ENCODE measurements around the gene CD81.

The CD81 gene

GRCh38 chr11:2415171-2415570, 38.1 kb downstream of the CD81 start:
- no peak overlapping the region for H3K27ac ChIP-seq
- H3K4me3 ChIP-seq = no peak overlapping the region

DNA sequence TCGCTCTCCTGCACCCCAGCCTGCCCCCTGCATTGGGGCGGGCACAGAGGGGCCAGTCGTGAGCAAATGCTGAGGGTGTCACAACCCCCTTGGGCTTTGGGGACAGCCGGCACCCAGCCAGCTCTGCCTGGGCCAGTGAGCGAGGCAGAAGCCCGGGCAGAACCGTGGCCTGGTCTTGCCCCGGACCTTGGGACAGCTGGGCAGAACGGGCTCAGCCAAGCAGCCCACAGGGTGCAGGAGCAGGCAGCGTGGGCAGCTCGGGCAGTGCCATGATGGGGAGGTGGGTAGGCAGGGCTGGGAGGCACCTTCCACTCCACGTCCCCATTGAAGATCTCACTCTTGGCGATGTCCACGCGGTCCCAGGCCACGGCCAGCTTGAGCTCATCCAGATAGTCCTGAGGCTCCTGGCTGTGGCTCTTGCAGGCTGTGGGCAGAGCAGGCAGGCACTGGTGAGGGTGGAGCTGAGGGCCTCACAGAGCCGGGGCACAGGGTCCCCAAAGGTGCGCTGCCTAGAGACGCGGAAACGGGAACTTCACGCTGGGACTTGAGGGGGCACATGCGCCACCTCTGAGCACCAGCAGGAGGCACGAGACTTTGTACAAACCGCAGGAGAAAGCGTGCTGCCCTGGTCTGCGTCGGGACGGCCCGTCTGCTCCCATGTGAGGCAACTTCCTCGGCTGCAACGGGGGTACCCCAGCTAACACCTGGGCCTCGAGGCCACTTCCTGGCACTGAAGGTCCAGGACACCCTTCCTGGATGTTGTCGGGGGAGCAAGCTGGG, 38.7 kb downstream of the CD81 start:
- Histone ChIP-seq H3K27ac (no peak overlapping the region), H3K4me3 (no peak overlapping the region)

DNA sequence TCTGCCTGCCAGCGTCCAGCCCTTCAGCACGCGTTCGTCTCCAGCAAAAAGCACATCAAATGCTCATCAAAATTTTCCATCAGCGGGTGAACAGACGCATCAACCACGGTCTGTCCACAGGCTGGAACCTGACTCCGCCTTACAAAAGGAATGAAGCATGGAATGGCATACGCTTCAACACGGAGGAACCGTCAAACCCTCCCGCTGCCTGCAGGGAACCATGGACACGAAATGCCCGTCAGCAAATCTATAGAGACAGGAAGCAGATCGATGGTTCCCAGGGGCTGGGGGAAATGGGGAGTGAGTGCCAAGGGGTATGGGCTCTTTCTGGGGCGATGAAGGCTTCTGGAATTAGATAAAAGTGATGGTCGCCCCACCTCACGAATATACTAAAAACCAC, 39.7 kb downstream of the CD81 start:
- Histone ChIP-seq H3K4me3 (no peak overlapping the region), H3K27ac (no peak overlapping the region)

GRCh38 chr11:2417856-2418692, 41.0 kb downstream of the CD81 start:
- H3K4me3 ChIP-seq = no peak overlapping the region
- no peak overlapping the region for H3K27ac ChIP-seq

- H3K4me3 ChIP-seq = no peak overlapping the region
- H3K27ac ChIP-seq = no peak overlapping the region
Measured at GRCh38 chr11:2418693-2419360, 41.7 kb downstream of the CD81 start.

DNA sequence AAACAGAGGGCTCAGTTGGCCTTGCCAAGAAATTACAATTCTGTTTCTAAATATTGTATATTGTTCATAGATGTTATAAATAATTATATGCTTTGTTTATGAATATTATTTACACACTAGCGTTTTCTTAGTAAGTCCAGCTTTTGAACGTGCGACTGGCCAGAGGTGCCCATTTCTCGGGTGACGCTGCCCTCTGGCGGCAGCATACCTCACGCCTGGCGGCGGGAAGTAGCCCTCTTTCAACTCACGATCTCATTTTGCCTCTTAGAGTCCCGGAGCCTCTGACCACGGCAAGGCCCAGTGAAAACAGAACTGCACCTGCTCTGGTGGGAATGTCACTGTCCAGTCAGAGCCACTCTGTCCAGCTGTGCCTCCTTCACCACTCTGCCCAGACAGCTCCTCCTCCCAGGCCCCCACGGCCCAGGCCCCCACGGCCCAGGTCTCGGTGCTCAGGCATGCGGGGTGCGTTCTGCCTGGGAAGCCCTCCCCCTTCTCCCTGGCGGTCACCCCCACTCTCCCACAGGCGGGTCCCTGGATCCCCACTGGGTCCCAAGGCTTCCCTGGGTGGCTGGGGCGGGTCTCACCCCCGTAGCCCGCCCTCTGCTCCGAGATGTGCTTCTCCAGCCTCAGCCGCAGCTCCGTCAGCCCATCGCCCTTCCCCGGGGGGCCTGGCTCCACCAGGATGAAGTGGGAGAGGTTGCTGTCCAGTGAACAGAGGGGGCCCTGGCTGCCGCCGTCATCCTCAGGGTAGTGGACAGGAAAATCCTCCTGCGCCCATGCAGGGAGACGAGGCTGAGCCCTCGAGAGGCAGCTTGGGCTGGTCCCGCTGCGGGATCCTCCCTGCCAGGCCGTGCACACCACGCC, 42.8 kb downstream of the CD81 start:
- Histone ChIP-seq H3K4me3 (no peak overlapping the region), H3K27ac (peak overlapping the region in 1 of 21 experiments; percentile 21)

DNA sequence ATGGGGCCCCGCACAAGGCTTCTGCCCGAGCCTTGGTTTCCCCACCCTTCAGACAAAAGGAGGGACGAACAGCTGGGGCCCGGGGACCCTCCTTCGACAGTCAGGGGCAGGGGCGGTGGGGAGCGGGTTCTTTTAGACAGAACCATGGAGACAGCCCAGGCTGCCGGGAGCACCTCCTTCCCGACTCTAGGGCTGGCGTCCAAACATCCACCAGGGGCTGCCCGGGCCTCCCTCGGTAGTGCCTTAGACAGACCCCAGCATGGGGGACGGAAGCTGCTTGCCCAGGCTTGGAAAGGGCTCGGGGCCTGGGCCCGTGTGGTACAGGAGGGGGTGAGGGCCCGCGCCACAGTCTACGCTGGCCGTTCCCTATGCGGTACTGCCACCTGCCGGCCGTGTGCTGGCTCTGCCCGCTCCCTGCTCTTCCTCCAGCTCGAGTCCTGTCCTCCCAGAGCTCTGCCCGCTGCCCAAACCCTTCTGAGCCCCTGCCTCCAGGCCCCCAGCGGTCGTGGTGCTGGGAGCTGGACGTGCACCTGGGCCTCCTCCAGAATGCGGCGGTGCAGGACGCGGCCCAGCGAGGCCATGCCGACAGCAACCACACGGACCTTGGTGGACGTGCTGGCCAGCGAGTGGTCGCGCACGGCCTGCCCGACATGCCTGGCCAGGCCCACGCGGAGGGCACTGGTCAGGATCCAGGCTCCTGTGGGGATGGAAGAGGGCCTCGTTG, 43.6 kb downstream of the CD81 start:
- Histone ChIP-seq H3K4me3 (no peak overlapping the region), H3K27ac (peak overlapping the region in 1 of 21 experiments; percentile 21)

GRCh38 chr11:2421226-2421994, 44.3 kb downstream of the CD81 start:
- no peak overlapping the region for H3K27ac ChIP-seq
- no peak overlapping the region for H3K4me3 ChIP-seq

GRCh38 chr11:2421996-2422395, 44.9 kb downstream of the CD81 start:
- H3K27ac ChIP-seq = no peak overlapping the region
- H3K4me3 ChIP-seq = no peak overlapping the region

DNA sequence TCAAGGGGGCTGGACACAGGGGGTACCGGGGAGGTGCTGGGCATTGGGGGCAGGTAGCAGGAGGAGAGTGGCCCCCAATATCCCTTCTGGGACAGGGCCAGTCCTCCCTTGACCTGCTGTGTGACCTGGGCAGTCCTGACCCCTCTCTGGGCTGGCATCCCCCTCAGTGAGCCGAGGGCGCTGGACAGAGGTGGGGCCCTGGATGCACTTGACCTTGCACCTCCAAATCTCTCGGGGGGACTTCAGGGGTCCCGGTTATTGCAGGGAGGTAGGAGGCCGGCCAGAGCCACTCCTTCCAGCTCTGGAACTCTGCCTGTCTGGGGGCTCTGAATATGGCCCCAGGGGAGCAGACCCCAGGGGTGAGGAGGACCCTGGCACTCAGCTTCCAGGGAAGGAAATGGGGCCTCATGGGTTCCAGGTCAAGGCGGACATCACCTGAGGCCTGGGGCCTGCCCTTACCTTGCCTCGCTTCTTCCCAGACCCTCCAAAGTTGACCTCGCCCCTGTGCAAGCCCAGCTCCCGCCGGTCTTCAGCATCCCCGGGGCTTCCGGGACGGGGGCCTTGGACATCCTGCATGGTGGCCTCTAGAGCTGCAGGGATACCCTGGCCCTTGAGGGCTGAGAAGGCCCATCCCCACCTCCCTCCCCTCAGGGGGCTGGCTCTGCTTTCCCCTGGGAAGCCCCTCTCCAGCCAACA, 45.5 kb downstream of the CD81 start:
- H3K4me3 ChIP-seq = no peak overlapping the region
- H3K27ac ChIP-seq = no peak overlapping the region

DNA sequence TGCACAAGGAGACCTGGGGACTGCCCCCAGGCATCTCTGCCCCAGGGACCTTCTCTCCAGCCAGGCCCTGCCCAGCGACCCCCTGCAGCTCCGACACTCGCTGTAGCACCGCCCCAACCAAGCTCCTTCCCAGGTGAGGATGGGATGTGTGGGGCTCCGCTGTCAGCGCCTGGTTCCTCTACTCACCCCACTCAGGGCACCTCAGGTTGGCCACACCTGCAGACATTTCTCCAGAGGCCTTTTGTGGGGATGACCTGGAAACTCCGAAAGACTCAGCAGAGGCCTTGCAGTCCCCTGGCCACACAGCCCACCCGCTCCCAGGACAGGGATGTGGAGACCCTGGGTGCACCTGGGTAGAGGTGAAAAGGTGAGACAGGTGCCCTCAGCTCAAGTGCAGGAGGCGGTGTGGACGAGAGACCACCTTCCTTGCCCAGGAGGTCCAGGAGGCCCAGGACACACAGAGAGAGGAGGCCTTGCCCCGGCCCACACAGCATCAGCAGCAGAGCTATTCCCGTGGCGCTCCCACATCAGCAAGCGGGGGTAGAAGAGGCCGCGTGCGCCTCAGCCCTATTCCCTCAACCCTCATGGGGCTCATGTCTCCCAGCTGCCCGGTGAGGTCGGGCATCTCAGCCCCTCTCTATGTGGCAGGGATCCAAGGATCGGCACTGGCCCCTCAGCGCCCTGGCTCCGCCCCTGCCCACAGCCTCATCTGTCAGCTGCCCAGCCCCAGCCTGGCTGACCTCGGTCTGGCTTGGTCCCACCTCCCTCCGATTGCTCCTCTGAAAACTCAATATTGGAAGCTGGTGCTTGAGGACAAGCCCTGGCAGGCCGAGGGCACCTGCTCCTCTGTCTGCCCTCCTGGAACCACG, 46.3 kb downstream of the CD81 start:
- H3K4me3 ChIP-seq = no peak overlapping the region
- H3K27ac ChIP-seq = no peak overlapping the region

GRCh38 chr11:2424811-2425495, 47.8 kb downstream of the CD81 start:
- Histone ChIP-seq H3K4me3 (no peak overlapping the region), H3K27ac (no peak overlapping the region)

- Histone ChIP-seq H3K4me3 (no peak overlapping the region), H3K27ac (no peak overlapping the region)
Measured at GRCh38 chr11:2425506-2425905, 48.4 kb downstream of the CD81 start.

GRCh38 chr11:2426221-2426620, 49.1 kb downstream of the CD81 start:
- Histone ChIP-seq H3K27ac (no peak overlapping the region), H3K4me3 (no peak overlapping the region)

GRCh38 chr11:2426826-2427521, 49.9 kb downstream of the CD81 start:
- Histone ChIP-seq H3K27ac (no peak overlapping the region), H3K4me3 (no peak overlapping the region)
